Activated effector memory CD4-positive, alpha-beta T cell treated with anti-CD3 and anti-CD28 coated beads, Interleukin-2, amount 50 U/mL, for 16 hours (primary cell): ENCODE results near the gene EPB42.
"Not testable (repeated sequence)": the region's sequence is repeated elsewhere in the genome, so short reads cannot be mapped to it uniquely, and the experiment has no call there.

ENCODE experiments used
- DNase-seq: peaks from one replicate; pipeline ENCODE4 v3.0.0-alpha.2; 2020

EPB42 gene

DNA sequence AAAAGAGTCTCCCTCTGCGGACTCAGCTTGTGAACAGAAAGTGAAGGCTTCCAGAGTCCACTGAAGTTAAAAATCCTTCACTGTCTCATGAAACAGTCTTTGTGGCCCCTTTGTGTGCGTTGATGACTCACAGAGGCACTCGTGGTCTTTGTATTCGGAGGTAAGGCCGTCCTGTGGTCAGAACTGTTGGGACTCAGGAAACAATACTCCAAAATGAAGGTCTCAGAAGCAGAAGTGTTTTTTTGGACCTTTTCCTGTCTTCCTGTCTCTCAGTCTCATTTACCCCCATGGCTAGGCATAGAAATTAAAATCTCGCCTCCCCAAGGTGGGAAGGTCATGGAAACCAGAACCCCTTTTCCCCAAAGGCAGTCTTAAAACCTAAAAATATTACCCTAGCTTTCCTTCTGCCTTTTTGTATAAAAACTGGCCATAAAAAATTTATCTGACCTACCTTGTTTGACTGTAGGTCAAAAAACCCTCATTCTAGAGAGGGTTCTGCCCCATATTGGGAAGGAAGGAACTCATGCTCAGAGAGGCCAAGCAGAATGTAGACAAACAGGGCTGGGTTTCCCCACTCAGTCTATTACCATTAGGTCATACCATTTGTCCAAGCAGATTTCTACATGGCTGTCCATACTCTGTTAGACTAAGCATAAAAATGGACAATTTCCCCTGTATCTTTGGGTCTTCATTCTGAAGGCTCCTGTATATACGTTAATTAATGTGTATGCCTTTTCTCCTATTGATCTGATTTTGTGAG, 19.1 kb upstream of the EPB42 start:
- DNase-seq = no peak

DNA sequence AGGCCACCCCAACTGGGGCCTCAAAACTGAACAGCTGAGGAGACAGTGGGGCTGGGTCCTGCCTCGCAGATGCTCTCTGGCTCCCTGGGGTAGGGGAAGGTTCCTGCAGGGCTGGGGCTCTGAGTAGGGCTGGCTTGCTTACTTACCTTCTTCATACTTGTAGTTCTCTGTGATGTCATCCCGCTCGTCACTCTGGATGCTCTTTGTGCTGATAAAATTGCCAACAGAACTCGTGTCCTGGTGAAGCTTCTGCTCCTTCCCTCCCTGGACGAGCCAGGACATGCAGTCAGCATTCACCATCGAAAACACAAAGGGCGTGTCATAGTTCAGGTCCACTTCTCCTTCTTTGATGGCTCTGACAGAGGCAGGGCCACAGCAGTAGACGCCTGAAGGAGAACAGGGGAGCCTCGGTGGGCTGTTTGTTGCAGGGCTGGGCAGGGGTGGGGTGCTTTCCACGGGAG, 17.9 kb upstream of the EPB42 start:
- DNase-seq = no peak

DNA sequence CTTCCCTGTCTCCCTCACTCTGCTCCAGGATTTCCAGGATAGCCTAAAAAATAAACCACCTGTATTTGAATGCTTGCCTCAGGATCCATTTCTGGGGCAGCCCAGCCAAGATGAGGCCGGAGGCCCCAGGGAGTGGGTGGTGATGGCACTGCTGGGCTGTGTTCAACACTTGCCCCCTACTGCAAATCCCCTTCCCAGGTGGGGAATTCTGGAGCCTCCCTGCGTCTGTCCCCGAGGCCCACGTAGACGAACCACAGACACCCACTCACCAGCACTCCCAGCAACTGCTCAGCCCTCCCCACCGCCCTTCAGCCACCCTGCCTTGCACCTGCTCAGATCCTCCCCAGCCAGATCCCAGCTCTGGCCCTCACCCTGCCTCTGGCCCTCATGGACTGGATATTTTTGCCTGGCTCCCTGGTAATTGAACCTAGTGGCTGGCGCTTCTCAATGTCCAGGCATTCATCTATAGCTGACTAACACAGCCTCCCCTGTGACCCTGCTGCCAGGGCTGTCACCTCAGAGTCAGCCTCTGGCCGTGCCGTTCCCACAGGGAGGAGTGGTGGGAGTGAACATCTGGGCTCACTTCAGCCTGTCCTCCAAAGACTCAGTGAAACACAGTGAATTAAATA, 17.1 kb upstream of the EPB42 start:
- no peak for DNase-seq

DNA sequence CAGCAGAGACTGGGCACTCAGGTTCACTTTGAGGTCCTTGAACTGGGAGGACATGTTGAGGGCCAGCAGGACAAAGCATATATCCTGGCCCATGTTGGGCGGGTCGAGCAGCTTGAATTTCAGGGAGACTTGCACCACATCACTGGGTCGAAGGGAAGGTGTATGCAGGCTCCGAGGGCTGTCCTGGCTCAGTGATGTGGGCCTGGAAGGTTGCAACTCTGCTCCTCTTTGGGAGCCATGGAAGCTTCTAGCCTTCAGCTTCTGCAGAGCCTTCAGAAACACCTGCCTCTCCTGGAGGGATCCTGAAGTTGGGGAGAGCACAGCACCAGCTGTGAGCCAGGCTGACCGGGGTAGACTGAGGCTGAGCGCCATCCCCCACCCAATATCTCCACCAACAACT, 14.7 kb upstream of the EPB42 start:
- no peak for DNase-seq

DNA sequence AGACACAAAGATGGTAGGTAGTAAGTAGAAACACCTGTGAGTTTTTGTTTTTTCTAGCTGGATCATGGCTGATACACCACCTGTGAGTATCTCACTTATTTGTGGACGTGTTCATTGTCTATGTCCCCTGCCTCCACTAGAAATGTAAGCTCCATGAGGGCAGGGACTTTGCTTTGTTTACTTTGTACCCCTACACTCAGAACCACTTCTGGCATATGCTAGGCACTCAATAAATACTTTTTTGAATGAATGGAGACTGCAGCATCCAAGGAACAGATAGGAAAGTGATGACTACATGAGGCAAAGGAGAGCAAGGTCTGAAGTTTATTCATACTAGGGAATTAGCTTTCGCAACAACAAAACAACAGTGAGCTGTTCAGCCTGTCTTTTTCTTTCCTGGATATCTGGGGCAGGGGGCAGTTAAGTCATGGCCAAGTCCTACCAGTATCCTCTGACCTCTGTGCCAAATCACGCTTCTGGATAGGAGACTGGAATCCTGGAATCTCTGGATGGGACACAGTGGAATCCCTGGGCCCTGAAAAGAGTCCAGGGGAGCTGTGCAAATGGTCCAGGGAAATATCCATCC, 11.6 kb upstream of the EPB42 start:
- no peak for DNase-seq

DNA sequence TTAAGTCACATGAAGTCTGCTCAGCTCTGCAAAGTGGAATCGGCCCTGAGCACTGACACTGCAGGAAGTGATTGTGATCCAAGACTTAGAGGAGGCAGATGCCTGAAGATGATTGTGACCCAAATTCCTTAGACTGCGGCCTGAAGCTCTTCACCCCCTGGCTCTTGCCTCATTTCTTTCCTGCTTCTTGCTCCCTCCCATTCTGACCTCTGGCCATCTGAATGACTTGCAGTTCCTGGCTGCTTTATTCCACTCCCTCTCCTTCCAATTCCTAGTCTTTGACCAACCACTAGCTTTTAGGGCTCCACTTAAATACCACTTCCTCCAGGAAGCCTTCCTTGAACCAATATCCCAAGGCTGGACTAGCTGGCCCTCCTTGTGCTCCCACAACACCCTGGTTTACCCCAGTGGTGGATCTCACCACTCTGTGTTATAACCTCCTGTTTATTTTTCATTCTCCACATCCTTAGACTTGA, 9.9 kb upstream of the EPB42 start:
- DNase-seq = no peak

DNA sequence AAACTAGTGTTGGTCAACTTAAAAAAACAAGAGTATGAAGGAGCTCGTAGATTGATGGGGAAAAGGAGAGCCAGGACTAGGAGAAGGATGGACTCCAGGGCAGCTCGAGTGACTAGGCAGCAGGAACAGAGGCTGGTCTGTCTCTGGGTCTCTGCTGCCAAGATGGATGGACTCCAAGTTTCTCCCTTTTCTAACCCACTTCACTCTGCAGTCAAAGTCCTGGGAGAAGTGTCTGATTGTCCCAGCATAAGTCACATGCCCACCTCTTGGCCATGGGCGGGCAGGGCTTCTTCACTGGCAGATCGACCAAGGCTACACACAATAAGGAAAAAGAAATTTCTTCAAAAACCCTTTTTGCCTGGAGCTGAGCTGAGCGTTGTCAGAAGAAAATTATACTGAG, 9.2 kb upstream of the EPB42 start:
- no peak for DNase-seq

DNA sequence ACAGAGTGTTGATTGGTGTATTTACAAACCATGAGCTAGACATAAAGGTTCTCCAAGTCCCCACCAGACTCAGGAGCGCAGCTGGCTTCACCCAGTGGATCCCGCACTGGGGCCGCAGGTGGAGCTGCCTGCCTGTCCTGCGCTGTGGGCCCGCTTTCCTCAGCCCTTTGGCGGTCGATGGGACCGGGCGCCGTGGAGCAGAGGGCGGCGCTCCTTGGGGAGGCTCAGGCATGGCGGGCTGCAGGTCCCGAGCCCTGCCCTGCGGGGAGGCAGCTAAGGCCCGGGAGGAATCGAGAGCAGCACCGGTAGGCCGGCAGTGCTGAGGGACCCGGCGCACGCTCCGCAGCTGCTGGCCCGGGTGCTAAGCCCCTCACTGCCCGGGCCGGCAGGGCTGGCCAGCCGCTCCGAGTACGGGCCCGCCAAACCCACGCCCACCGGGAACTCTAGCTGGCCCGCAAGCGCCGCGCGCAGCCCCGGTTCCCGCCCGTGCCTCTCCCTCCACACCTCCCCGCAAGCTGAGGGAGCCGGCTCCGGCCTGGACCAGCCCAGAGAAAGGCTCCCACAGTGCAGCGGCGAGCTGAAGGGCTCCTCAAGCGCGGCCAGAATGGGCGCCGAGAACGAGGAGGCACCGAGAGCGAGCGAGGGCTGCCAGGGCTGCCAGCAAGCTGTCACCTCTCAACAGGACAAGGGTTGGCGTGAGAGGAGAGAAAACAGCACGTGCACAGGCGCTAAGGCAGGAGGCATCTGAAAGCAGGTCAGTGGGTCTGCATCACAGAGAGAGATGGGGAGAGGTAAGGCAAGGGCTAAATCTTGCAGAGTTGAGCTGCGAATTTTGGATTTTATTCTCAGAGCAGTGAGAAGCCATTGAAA, 5.9 kb upstream of the EPB42 start:
- no peak for DNase-seq

DNA sequence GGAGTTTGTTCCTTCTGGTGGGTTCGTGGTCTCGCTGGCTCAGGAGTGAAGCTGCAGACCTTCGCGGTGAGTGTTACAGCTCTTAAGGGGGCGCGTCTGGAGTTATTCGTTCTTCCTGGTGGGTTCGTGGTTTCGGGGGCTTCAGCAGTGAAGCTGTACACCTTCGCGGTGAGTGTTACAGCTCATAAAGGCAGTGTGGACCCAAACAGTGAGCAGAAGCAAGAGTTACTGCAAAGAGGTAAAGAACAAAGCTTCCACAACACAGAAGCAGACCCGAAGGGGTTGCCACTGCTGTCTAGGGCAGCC, 5.1 kb upstream of the EPB42 start:
- not testable (repeated sequence) for DNase-seq

DNA sequence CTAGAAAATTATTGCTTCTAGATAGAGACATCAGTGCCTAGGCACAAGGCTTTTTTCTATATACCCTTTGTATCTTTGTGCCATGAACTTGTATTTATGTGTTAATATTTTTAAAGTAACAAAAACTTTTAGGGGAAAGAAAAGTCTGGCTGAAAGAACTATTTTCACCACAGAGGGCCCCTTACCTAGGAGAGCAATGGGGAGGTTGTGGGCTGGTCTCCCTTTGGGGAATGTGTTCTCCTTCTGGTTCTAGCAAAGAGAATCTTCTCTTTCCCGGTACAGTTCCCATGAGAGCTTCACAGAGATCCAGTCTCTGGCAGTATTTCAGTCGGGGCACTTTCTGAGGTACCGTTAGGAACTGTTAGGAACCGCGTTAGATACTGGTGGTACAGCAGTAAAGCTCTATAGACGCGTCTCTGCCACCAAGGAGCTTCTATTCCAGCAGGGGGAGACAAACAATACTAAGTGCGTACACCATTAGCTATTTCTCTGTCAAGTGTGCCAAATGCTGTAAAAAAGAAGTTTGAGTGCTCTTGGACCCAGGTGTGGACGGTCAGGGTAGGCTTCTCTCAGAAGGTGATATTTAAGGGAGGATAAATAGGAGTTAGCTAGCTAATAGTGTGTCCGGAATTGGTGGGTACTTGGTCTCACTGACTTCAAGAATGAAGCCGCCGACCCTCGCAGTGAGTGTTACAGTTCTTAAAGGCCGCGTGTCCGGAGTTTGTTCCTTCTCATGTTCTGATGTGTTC, 4.6 kb upstream of the EPB42 start:
- DNase-seq = peak; percentile 67

DNA sequence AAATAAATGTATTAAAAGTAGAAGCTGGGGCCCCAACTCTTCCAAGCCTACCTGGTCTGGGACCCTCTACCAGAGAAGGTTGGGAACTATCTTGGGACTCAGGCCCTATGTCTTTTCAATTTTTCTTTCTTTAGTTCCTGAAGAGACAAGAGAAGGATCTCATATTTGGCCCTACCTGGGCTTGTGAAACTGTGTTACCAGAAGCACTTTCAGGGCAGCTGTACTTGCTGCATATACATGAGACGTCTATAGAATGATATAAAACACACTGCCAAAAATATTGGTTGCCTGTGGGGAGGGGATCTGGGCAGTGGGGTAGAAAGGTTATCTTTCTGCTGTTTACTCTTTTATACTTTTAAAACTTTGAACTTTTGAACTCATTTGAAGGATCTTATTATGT, 604 bp upstream of the EPB42 start:
- no peak for DNase-seq

DNA sequence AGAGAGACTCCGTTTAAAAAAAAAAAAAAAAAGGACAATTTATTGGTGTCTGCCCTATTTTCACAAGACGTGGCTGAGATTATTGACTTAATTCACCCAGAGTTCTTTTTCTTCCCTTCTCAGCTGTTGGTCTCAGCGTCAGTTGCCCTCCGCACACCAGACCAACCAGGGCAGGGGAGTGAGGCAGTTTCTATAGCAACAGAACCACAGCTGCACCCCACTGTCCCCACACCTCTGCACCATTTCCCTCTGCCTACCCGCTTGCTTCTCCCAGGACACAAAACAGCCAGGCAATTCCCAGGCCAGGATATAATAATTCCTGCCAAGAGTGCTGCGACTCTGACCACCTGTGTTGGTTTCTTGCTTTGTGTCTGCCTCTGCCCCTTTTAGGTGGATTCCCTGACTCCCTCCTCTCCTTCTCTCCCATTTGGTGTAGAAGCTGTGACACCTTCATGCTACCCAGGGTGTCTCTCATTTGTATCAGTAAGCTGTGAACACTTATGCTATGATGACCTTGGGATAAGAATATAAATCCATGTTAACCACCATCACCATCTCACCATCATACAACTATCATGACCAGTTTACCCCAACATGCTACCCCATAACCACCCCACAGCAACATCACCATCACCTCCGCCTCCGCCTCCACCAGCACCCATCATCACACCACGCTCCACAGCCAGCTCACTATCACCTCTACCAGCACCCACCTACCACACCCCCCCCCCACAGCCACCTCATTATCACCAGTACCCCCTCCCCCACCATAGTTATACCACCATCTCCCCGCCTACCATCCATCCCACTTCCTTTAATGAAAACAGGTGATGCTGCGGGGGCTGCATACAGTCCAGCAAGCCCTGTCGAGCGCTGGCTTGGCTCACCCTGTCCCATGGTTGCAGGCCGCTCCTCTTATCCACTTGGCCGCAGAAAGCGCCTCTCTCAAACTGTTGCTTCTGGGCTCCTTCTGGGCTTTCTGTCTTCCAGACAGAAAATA, 589 bp downstream of the EPB42 start:
- no peak for DNase-seq

DNA sequence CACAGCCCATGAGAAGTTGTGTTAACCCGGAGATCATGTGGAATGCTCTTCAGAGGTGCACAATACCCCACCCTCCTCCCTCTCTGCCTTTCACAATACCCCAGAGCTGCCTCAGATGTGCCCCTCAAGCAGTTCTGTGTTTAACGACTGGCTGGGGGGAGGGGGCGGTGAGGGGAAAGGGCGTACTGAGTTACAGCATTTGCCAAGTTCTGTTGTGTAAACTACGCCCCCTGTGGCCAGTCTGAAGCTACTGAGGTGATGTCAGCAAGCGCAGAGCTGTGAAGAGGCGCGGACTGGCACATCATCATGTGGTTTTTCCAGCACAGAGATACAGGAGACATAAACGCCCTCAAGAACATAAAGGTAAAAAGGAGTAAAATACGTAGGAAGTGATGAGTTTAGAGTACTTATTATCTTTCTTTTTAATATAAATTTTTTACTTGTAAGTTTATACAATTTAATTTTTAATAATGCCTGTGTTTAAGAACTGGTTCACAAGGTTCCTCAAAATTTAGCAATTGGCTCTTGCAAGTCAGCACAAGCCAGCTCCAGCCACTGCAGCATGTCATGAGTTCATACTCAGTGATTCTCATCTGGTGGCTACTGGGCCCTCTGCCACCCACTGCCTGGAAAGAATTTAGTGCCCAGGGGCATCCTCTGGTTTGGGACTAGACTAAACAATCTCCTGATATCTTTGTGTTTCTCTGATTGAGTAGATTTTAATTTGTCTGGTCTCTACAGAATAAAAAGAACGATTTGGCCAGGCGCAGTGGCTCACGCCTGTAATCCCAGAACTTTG, 1.7 kb downstream of the EPB42 start:
- DNase-seq = no peak

DNA sequence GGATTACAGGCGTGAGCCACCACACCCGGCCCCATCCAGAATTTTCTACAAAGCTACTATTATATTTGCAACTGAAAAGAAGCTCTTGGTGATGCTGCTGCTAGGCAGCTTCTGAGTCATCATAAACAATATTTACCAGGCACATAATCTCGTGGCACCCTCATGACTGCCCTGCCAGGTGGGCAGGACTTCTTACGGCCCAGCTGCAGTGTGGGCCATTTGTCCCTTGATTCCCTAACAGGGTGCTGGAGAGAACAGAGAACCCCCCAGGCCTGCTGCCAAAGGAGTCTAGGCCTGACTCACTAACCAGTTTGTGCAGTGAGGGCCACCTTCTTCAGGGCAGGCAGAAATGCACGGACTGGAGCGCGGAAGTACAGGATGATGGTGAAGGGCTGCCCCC, 4.9 kb downstream of the EPB42 start:
- DNase-seq = no peak

DNA sequence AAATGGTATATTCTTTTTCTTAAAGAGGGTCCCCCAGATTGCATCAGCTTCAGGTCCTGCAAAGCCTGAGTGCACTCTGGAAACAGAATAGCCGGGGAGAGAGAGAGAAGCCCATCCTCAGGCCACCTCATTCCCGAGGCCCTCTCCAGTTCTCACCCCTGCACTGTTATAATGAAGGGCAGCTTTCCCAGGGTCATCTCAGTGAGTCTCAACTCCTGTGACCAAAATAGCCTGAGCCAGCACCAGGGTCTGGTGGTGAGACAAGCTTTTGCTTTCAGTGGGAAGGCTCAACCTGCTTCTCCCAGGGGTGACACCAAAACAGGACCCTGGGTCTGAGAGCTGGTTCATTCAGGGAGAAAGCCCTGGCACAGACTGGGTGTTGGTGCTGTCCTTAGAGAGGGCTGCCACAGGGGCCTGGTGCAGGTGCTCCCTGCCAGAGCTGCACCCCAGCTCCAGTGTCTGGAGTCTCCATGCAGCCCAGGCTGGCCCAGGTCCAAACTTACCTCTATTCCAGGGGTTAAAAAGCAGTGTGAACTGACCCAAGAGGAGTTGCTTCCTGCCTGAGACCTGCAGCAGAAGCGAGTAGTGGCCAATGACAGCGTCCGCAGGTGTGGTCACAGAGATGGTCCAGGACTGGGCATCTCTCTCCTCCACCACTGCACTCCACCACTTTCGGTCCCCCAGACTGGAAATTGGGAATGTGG, 6.1 kb downstream of the EPB42 start:
- DNase-seq = no peak

DNA sequence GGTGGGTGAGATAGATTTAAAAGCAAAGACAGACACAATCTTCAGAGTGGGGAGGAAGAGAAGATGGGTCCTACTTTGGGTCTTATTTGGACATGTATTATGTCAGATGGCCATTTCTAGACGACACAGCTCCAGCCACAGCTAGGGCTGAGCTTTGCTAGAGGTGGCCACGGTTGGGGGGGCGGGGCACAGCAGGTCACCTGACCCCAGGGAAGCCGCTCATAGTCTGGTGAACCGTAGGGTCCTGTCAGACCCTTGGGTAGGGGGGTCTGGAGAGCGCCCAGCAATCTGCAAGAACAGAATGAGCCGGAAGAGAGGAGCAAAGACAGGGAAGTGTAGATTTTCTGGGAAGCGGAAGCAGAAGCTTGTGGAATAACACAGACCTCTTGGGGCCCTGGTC, 6.6 kb downstream of the EPB42 start:
- no peak for DNase-seq

DNA sequence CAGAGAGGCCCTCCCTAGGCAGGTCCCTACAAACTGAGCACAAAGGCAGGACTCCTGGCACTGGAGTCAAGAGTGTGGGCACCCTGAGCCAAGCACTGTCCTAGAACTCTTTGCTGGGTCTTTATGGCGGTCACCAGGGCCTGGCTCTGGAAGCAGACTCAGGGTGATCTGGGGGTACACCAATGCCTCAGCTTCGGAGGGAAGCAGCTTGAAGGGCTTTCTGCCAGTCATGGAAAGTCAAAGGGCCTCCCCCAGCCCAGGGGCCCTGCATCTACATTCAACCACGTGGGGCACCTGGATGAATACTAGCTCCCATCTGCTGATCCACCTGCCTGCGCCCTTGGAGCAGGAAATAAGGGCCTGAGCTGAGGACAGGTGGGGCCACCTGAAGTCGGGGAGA, 7.4 kb downstream of the EPB42 start:
- DNase-seq = no peak

DNA sequence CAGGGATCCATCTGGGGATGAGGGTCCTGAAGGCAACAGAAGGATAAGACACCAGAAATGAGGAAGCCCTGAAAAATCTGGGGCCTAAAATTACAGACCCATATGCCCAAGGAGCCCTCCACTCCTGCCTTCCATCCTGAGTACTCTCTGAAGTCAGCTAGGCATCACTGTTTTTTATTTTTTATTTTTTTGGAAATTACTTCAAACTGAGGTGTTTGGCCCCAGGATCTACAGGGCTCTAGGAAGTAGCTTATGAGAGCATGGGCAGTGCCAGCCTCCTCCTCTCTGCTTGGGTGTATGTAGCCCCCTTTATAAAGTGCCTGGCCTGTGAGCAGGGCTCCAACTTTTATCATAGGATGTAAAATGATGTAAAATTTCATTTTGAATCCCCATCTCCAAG, 7.9 kb downstream of the EPB42 start:
- DNase-seq = no peak

DNA sequence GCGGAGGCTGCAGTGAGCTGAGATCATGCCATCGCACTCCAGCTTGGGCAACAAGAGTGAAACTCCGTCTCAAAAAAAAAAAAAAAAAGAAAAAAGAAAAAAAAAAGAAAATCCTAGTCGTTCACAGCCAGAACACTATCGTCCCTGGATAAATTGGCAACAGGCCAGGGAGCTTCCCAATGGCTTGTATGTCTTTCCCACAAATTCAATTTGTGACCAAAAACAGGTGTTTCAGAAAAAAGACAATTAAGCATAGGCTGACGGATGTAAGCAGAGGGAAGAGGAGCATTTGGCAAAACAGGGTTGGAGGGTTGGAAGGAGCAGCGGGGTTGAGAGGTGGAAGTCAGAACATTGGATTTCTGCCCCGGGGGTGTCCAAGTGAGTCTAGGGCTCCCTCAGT, 8.5 kb downstream of the EPB42 start:
- DNase-seq = no peak

DNA sequence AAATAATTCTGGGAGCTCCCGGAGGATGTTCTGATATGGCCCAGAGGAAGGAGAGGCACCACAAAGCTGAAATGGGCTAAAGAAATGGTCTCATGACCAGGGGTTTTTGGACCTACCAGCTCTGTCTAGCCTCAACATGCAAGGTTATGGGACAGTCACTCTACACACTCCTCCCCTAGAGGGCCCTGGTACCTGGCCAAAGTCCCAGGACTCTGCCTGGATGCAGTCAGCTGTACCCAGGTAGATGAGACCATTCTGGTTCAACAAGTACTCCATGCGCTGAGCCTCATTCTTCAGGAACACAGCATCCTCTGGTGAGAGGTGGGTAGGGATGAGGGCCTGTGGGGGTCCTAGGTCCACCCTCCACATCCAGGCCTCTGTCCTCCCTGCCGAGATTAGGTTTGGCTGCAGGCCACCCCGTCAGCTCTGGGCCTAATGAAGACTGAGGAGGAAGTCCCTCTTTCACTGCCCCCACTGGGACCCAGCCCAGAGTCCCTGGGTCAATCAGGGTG, 9.5 kb downstream of the EPB42 start:
- DNase-seq = no peak
